GM19467 (cell line): ENCODE results near the gene HOXC10.

ENCODE experiments used
- ATAC-seq: cut with Tn5 transposase; IDR thresholded peaks from one replicate; pipeline ENCODE4 v1.9.1; 2021; ENCODE audit warnings: mild to moderate bottlenecking, moderate library complexity; ENCODE audit not compliant: unreplicated experiment

Gene HOXC10

GRCh38 chr12:53975479-53976152, 9.3 kb upstream of the HOXC10 start:
- ATAC-seq: no peak

DNA sequence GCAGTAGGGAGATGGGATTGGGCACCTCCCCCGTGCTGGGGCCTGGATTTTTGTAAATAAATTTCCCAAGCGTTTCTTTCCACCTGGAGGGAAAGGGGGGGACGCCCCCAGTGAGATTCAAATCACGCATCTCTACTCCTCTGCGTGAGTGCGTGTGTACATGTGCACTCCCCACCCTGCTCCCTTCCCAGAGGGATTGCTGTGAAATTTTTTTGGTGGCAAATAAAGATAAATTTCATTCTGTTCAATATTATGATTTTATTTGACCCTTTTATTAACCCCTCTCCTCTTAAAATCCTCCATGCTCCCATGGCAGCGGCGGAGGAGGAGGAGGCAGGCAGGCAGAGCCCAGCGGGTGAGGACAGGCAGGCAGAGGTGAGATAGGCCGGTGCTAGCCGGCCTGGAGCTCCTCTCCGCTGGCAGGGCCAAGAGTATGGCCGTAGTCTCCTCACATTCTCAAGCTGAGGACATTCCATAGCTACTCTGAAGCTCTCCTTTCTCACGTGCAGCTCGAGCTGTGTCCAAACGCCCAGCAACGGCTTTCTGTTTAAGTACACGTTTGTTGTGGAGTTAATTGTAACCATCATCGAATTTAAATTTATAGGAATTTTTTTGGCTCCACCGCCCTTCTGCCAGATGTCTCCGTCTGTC, 8.6 kb upstream of the HOXC10 start:
- ATAC-seq: no peak

GRCh38 chr12:53976823-53977595, 7.9 kb upstream of the HOXC10 start:
- ATAC-seq: no peak

- no peak for ATAC-seq
Observed at GRCh38 chr12:53977596-53978445, 7.1 kb upstream of the HOXC10 start.

DNA sequence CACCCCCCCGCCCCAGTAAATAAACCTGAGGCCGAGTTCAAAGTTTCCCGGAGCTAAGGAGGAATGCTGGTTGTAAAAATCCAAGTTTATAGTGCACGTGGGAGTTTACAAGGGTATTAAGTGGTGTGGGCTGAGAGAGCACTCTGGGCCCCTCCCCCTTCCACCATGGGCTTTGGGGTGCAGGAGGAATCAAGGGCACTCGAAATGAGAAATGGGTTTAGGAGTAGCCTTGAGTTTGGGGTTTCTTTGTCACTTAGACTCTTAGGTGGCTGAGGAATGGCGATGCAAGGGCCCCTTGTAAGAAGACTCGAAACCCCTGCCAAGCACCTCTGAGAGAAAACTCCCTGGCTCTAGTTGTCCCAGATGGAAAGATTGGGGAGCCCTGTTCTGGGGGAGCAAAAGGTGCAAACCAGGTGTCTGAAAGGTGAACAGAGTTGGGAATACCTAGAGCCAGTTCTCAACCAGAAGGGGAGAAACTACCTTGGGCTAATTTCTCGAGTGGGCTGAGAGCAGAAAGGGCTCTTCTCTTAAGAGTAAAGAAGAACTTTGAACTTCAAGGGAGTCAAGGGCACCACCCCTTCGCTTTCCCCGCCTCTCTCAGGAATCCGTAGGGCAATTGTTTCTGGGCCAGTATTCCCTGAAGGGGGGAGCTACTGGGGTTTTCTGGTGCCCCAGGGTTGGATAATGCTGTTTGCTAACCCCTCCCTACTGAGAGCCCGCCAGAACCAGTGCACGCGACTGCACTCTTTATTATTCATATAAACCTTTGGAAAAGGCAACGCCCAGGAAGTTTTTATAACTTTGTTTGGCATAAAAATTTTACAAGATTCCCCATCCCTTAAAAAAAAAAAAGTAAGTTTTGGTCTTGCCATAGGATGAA, 6.2 kb upstream of the HOXC10 start:
- ATAC-seq: no peak

DNA sequence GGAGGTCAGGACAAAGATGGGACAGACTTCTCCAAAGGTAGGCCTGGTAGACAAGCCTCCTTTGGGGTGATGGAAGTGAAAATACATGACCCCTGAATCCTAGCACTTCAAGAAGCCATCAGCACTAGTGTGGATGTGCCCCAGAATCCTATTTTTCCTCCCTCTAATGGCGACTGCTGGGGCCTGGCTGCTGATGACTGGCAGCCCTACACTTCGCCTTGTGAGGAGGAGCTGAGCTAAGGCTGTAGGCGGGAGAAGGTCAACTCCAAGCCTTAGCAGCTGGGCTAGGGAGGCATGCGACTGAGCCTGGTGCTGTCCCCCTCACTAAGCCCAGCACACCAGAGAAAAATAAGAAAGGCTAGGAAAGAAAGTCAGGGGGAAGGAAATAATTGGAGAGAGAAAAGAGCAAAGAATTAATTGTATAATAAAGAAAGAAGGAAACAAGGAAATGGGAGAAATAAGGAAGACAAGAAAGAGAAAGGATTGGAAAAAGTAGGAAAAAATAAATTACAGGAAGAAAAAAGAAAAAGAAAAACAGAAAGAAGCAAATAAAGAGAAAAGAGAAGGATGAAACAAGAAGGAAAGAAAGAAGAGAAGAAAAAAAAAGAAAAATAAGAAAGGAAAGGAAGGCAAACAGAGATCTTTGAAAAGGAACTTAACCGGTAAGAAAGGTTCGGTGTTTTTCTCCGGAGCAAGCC, 4.7 kb upstream of the HOXC10 start:
- no peak for ATAC-seq

GRCh38 chr12:53980802-53981496, 4.0 kb upstream of the HOXC10 start:
- ATAC-seq: no peak

DNA sequence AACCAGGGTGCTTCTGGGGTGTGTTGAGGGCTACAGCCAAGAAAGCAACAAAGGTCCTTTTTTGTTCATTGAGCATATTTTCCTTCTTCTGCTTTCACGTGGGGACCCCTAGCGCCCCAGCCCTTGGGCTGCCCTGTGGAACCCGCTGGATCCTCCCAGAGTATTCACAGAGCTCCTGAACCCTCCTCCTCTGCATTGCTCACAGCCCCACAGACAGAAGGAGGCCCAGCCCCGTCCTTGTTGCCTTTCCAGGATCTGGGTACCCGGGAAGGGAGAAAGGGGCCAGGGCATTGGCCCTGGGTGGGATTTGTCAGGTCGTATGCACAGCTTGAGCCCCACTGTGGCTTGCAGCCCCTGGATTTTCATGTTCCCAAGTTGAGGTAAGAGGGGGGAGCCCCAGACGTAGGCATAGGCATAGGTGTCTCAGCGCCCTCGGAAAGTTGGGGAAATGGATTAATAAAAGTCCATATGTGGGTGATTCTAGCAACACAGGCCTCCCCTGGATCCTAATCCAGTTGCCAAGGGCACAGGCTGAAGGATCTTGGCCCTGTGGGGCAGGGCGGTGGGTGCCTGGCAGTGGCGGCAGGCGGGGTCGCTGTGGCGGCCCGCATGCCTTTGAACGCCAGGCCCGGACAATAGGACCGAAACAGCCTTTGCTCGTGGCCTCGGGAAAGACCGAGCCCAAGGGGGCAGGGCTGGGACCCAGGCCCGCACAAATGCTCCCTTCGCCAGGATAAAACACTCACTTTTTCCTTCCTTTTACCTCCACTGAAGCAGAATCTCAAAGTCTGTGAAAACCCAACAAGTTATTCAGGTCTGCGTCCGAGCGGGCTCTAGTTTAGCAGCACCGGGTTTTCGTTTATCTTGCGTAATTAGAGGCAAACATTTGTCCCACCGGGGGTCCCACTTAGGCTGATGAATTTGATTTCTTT, 3.0 kb upstream of the HOXC10 start:
- ATAC-seq: no peak

GRCh38 chr12:53982648-53983567, 2.0 kb upstream of the HOXC10 start:
- no peak for ATAC-seq

DNA sequence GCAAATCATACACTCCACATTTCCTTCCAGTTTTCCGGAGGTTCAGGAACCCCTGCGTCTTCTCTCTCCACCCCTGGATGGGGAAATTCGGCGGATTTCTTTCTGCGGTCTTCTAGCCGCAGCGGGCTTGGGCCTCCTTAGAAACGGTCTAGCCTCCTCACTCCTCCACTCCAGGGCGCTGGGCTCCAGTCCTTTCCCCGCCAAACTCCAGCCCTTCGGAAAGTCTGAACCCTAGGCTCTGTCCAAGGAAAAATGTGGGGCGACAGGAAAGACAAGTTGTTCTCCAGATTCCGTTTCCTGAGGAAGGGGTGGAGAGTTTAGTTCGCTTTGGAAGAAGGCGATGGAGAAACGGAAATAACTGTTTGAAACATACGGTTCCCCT, 1.4 kb upstream of the HOXC10 start:
- ATAC-seq: no peak

DNA sequence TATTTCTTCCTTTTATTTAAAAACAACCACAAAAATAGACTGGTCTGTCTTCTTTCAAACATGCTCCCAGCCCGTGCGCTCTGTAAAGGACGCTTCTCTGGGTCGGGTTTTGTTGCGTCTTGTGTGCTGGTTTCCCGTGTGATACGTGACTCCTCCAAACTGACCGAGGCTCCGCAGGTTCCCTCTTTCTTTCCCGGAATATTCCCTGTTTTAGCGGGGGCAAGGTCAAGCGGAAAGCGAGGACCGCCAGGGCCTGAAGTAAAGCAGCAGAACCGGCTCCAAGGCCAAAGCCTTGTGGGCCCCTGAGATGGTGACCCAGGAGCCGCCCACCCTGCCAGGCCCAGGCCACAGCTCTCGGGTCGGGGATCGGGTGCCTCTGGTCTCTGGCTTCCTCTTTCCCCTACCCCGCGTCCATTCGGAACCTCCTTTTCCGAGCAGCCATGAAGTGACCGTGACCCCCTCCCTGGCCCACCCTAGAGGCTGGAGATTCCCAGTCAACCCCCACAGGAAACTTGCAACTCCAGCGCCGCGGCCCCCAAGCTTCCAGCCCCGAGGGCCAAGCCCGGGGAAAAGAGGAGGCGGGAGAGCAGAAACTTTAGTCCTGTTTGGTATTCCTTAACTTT, 885 bp upstream of the HOXC10 start:
- no peak for ATAC-seq

GRCh38 chr12:53985692-53985993, 697 bp downstream of the HOXC10 start:
- ATAC-seq: no peak

DNA sequence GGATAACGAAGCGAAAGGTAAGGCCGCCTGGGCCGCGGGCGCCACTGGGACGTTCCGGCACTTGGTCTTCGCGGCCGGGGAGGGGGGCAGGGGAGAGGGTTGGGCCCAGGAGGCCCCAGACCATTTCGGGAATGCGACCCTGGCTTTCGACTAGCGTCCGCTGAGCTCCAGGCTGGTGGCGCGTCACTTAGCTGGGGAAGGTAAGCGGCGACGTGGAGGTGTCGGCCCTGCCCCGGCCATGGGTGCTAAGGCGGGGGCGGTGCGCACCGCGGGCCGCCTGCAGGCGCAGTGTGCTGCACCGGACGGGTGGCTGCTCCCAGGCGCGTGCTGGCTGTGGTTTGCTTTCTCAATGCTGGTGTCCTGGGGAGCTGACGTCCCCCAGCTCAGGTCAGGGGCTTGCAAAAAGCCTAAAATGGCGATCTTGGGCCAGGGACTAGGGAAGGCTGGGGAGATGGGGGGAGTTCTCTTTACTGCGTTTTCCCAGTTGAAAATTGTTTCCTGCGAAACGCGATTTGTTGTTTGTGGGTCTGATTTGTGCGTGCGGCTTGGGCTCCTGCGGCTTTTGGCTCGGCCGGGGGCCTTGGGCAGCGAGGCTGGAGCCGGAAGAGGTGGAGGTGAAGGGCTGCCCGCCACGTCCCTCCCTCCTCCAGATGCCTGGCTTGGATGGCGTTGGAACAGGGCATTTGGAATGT, 1.2 kb downstream of the HOXC10 start:
- ATAC-seq: no peak

GRCh38 chr12:53986686-53987483, 1.9 kb downstream of the HOXC10 start:
- ATAC-seq: no peak

DNA sequence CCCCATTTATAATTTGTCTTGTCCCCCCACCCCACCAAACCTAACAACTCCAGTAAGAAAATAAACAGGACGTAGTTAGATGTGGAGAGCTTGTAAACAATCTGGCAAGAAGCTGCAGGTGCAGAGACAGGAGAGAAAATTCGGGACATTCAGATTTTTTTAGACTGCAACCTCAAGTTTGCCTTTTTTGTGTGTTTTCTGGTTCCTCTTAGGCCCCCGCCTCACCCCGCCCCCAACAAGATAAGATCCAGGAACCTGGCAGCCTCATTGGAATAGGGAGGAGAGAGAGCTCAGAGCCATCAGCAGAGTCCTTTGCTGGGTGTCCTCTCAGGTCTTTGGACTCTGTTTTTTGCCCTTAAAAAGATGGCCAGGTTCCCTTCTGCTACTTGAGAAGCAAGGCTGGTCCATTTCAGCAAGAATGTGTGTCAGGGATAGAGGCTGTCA, 2.9 kb downstream of the HOXC10 start:
- no peak for ATAC-seq
